Lung (tissue), 12 donors: ENCODE data around the gene FUT8. TPM values are rescaled to one million over a fixed set of nuclear protein-coding genes. Genes with fewer than 3 reads are reported as not detected.

ENCODE experiments used
- ATAC-seq: fragments of 200-7000 bp; cut with Tn5 transposase; one replicate; pipeline ENCODE4 v1.9.1; 2020; ENCODE audit warnings: moderate number of reproducible peaks; ENCODE audit not compliant: insufficient read depth, low FRiP score
- DNase-seq, 3 donors: peaks; one replicate each; pipeline ENCODE4 v3.0.0-alpha.2; 2013 to 2017
- H3K27ac ChIP-seq, 2 donors: one replicate each; pipeline ENCODE4 v1.5.1; 2013; ENCODE audit warnings: mild to moderate bottlenecking in 2 of 2, moderate library complexity in 2 of 2, control low read depth in 1 of 2, inconsistent platforms in 1 of 2, low read depth in 1 of 2, low read length in 1 of 2
- H3K27me3 ChIP-seq, 3 donors: one replicate each; pipeline ENCODE4 v1.5.1; 2013; ENCODE audit warnings: low read length in 2 of 3; ENCODE audit not compliant: control insufficient read depth in 3 of 3, insufficient read depth in 3 of 3
- H3K36me3 ChIP-seq, 4 donors: one replicate each; pipeline ENCODE4 v1.5.1; 2013; ENCODE audit warnings: low read length in 4 of 4, mild to moderate bottlenecking in 1 of 4, moderate library complexity in 1 of 4; ENCODE audit not compliant: control insufficient read depth in 4 of 4, insufficient read depth in 4 of 4
- H3K4me1 ChIP-seq, 5 donors: one replicate each; pipeline ENCODE4 v1.5.1; 2013; ENCODE audit warnings: low read length in 5 of 5, mild to moderate bottlenecking in 2 of 5, moderate library complexity in 1 of 5; ENCODE audit not compliant: control insufficient read depth in 5 of 5, insufficient read depth in 5 of 5
- H3K4me3 ChIP-seq: one replicate; pipeline ENCODE4 v1.5.1; 2013; ENCODE audit warnings: mild to moderate bottlenecking, control low read depth, moderate library complexity
- H3K9ac ChIP-seq, 2 donors: one replicate each; pipeline ENCODE4 v1.5.1; 2013; ENCODE audit warnings: low read length in 2 of 2, control low read depth in 1 of 2; ENCODE audit not compliant: insufficient read depth in 1 of 2
- H3K9me3 ChIP-seq, 4 donors: one replicate each; pipeline ENCODE4 v1.5.1; 2013; ENCODE audit warnings: low read length in 3 of 4, mild to moderate bottlenecking in 1 of 4, moderate library complexity in 1 of 4; ENCODE audit not compliant: control insufficient read depth in 4 of 4, insufficient read depth in 3 of 4
- WGBS, 2 donors: extraction: QIAGEN DNeasy Blood & Tissue Kit; methylation state at CpG; one replicate each; pipeline ENCODE4 v1.1.7; 2013; 5-methylcytosine and 5-hydroxymethylcytosine counted together
- polyA plus RNA-seq, 2 donors: library from polyadenylated mRNA; stranded (reverse); fragments of 200-250 nt; gene quantifications; one replicate each; pipeline ENCODE4 v1.2.1, GENCODE V29; 2013
- total RNA-seq, 2 donors: library from RNA; depleted of rRNA in 1 of 2; stranded (reverse); fragments of >200 nt in 1 of 2; gene quantifications; one replicate each; pipeline ENCODE4 v1.2.1, GENCODE V29; 2014 to 2021
- TF ChIP-seq, protein P1 (sequence below): IDR thresholded peaks from 2 replicates; pipeline ENCODE4 v1.5.1; 2012; ENCODE audit warnings: mild to moderate bottlenecking; ENCODE audit errors: control extremely low read depth, extremely low read depth
- donor health status: control.
- donor health status: control.
- donor health status: Bipolar disorder and iron deficiency.
- donor health status: healthy.
- donor health status: DM: yes; HTN: yes; CAD: no.

Gene FUT8
- total and polyA plus RNA-seq, 4 donors, result 9.9 to 98.5 (median 25.8) TPM

DNA sequence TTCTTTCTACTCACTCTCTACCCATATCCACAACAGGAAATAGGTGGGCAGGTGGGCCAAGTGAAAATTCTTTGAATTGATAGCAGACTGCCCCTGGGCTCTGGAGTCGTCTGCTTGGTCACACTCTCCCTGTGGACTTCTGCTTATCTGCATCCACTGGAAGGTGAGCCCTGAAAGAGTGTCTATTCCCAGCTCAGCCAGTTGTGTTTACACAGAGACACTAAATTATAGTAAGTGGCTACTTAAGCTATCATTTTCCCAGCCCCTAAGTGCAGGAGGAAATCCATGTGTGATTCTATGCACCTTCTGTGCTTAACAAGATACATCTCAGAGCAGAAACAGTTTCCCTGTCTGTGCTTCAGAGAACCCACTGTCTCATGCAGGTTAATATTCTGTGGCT lies 338.4 kb downstream of the FUT8 start:
- no peaks in the 10 kb centered on the region for H3K4me1 ChIP-seq
- TF ChIP-seq, protein P1, sequence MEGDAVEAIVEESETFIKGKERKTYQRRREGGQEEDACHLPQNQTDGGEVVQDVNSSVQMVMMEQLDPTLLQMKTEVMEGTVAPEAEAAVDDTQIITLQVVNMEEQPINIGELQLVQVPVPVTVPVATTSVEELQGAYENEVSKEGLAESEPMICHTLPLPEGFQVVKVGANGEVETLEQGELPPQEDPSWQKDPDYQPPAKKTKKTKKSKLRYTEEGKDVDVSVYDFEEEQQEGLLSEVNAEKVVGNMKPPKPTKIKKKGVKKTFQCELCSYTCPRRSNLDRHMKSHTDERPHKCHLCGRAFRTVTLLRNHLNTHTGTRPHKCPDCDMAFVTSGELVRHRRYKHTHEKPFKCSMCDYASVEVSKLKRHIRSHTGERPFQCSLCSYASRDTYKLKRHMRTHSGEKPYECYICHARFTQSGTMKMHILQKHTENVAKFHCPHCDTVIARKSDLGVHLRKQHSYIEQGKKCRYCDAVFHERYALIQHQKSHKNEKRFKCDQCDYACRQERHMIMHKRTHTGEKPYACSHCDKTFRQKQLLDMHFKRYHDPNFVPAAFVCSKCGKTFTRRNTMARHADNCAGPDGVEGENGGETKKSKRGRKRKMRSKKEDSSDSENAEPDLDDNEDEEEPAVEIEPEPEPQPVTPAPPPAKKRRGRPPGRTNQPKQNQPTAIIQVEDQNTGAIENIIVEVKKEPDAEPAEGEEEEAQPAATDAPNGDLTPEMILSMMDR, result no peak
- H3K36me3 ChIP-seq, result no peaks in the 10 kb centered on the region
- H3K4me3 ChIP-seq, result no peak overlapping the region
- no peak for ATAC-seq
- H3K9ac ChIP-seq, result no peak overlapping the region
- H3K9me3 ChIP-seq, result no peaks in the 10 kb centered on the region
- DNase-seq, result no peak
- no peak overlapping the region for H3K27ac ChIP-seq
- 32 to 38% methylated on average over 1 of the region's 1 CpG for WGBS, 2 donors
- no peaks in the 10 kb centered on the region for H3K27me3 ChIP-seq

DNA sequence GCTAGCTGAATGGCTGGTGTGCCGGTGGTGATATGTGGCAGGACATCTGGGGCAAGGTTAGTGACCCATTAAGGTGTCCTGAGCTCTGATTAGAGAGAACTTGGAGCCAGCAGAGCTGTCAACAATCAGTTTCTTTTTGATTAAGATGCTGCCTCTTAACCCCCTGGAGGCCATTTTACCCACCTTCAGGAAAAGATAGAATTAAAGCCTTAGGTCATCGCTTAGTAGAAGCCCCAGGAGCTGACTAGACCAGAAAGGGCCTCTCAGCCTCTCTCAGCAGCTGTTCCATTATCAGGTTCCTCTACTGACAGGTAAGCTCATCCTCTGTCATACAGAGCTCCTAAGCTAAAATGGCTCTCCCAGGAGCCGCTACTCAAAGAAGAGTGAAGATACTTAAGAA lies 339.0 kb downstream of the FUT8 start:
- TF ChIP-seq, protein P1, result no peak
- Histone ChIP-seq H3K36me3 (no peaks in the 10 kb centered on the region), H3K27me3 (no peaks in the 10 kb centered on the region), H3K4me1 (no peaks in the 10 kb centered on the region), H3K9ac (no peak overlapping the region), H3K9me3 (no peaks in the 10 kb centered on the region), H3K27ac (no peak overlapping the region), H3K4me3 (no peak overlapping the region)
- 58 to 63% methylated on average over 3 of the region's 3 CpGs for WGBS, 2 donors
- DNase-seq (no peak), ATAC-seq (no peak)

DNA sequence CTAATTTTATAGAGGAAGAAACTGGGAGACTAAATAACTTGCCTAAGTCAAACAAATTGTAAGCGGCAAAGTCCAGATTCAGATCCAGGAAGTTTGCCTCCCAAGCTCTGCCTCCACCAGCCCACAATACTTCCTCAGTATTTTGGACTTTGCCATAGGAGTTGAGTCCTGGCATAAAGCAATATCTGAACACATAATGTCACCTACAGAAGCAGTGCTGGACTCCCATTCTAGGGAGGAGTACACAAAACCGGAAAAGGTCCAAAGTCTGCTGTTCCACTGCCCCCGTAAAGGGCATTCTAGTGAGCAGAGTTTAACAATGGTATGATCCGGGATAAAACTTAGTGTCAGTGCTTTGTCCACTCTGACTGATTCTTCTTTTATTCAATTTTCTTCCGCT lies 340.5 kb downstream of the FUT8 start:
- TF ChIP-seq, protein P1, result no peak
- no peaks in the 10 kb centered on the region for H3K36me3 ChIP-seq
- whole genome bisulfite sequencing, 2 donors, result 94 to 96% methylated on average over 5 of the region's 5 CpGs
- no peak overlapping the region for H3K9ac ChIP-seq
- no peak for DNase-seq
- no peak overlapping the region for H3K4me3 ChIP-seq
- no peak for ATAC-seq
- H3K27ac ChIP-seq, result no peak overlapping the region
- H3K27me3 ChIP-seq, result no peaks in the 10 kb centered on the region
- H3K9me3 ChIP-seq, result no peaks in the 10 kb centered on the region
- H3K4me1 ChIP-seq, result no peaks in the 10 kb centered on the region

DNA sequence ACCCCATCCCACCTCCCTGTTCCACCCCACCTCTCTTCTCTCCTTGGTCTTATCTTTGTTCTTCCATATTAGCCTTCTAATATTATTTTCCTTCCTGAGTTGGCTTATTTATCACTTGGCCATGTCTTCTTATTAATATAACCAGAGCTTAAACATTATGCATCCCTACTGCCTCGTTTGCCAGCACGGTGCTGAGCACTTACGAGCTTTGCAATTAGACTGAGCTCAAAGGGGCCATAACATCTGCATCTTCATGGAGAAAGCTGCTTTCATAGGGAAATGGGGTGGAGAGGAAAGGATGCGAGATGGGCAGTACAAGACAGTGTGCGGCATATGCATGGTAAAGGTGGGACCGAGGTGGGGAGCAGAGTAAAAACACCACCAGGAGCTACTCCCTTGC lies 342.8 kb downstream of the FUT8 start:
- TF ChIP-seq, protein P1, result no peak
- Histone ChIP-seq H3K4me3 (no peak overlapping the region), H3K9me3 (peaks cover 0 to 2% (median 0%) of the 10 kb centered on the region in 4 donors), H3K27me3 (no peaks in the 10 kb centered on the region), H3K36me3 (no peaks in the 10 kb centered on the region), H3K9ac (no peak overlapping the region), H3K27ac (no peak overlapping the region), H3K4me1 (no peaks in the 10 kb centered on the region)
- WGBS, 2 donors, result 92% methylated on average over 6 of the region's 6 CpGs
- ATAC-seq (no peak), DNase-seq (no peak)
